H9 (cell line): ENCODE measurements around the gene TBC1D22A. TPM values are rescaled to one million over a fixed set of nuclear protein-coding genes. Genes with fewer than 3 reads are reported as not detected.
A peak's percentile ranks its signal among the peaks of the same experiment; 100 is the strongest.

Source experiments
- DNase-seq: peaks from one replicate; pipeline ENCODE4 v3.0.0-alpha.2; 2017
- H2AFZ ChIP-seq: one replicate; pipeline ENCODE4 v1.6.1; 2013; ENCODE audit warnings: mild to moderate bottlenecking, low read length, control low read depth, moderate library complexity
- H2AK5ac ChIP-seq: 2 replicates; pipeline ENCODE4 v1.6.1; 2013; ENCODE audit warnings: low read length, control low read depth, mixed read lengths; ENCODE audit not compliant: insufficient read length
- H2BK120ac ChIP-seq: one replicate; pipeline ENCODE4 v1.6.1; 2013; ENCODE audit warnings: low read depth, mild to moderate bottlenecking, low read length, control low read depth, inconsistent platforms; ENCODE audit not compliant: poor library complexity, severe bottlenecking
- H2BK12ac ChIP-seq: 2 replicates; pipeline ENCODE4 v1.6.1; 2013; ENCODE audit warnings: low read length, control low read depth, mixed read lengths, low read depth; ENCODE audit not compliant: insufficient read length
- H2BK15ac ChIP-seq: 2 replicates; pipeline ENCODE4 v1.6.1; 2013; ENCODE audit warnings: low read depth, low read length, control low read depth
- H2BK20ac ChIP-seq: one replicate; pipeline ENCODE4 v1.6.1; 2013; ENCODE audit warnings: low read depth, mild to moderate bottlenecking, low read length, control low read depth, inconsistent platforms; ENCODE audit not compliant: poor library complexity, severe bottlenecking
- H2BK5ac ChIP-seq: 2 replicates; pipeline ENCODE4 v1.6.1; 2013; ENCODE audit warnings: low read length, control low read depth, mixed read lengths; ENCODE audit not compliant: insufficient read length
- H3K14ac ChIP-seq: 2 replicates; pipeline ENCODE4 v1.6.1; 2013; ENCODE audit warnings: low read length, control low read depth; ENCODE audit not compliant: insufficient read depth
- H3K18ac ChIP-seq: 2 replicates; pipeline ENCODE4 v1.6.1; 2013; ENCODE audit warnings: low read depth, mild to moderate bottlenecking, mixed read lengths, low read length, control low read depth; ENCODE audit not compliant: insufficient read length
- H3K23ac ChIP-seq: 2 replicates; pipeline ENCODE4 v1.6.1; 2013; ENCODE audit warnings: low read length, control low read depth, mixed read lengths, low read depth; ENCODE audit not compliant: insufficient read length
- H3K23me2 ChIP-seq: 2 replicates; pipeline ENCODE4 v1.6.1; 2013; ENCODE audit warnings: low read depth, mild to moderate bottlenecking, mixed read lengths, low read length, control low read depth; ENCODE audit not compliant: insufficient read length, poor library complexity, severe bottlenecking
- H3K27ac ChIP-seq: 2 replicates; pipeline ENCODE4 v1.5.1; 2013; ENCODE audit warnings: low read length, control low read depth, mixed read lengths, low read depth; ENCODE audit not compliant: insufficient read length
- H3K27me3 ChIP-seq: 2 replicates; pipeline ENCODE4 v1.6.1; 2013; ENCODE audit warnings: low read length, control low read depth, inconsistent platforms; ENCODE audit not compliant: insufficient read depth
- H3K4ac ChIP-seq: 2 replicates; pipeline ENCODE4 v1.6.1; 2013; ENCODE audit warnings: low read depth, mild to moderate bottlenecking, control low read depth, inconsistent platforms, low read length, moderate library complexity
- H3K4me1 ChIP-seq: 2 replicates; pipeline ENCODE4 v1.6.1; 2013; ENCODE audit warnings: low read length, control low read depth, inconsistent platforms; ENCODE audit not compliant: insufficient read depth
- H3K4me2 ChIP-seq: 2 replicates; pipeline ENCODE4 v1.6.1; 2013; ENCODE audit warnings: low read length, control low read depth, mixed read lengths; ENCODE audit not compliant: insufficient read length, insufficient read depth
- H3K56ac ChIP-seq: 2 replicates; pipeline ENCODE4 v1.6.1; 2013; ENCODE audit warnings: low read depth, mild to moderate bottlenecking, mixed read lengths, low read length, control low read depth; ENCODE audit not compliant: insufficient read length
- H3K79me1 ChIP-seq: 2 replicates; pipeline ENCODE4 v1.6.1; 2013; ENCODE audit warnings: low read depth, mild to moderate bottlenecking, moderate library complexity, low read length, control low read depth, inconsistent platforms; ENCODE audit not compliant: insufficient read depth, poor library complexity, severe bottlenecking
- H3K79me2 ChIP-seq: 2 replicates; pipeline ENCODE4 v1.6.1; 2013; ENCODE audit warnings: low read length, control low read depth, inconsistent platforms; ENCODE audit not compliant: insufficient read depth
- H3K9ac ChIP-seq: 2 replicates; pipeline ENCODE4 v1.6.1; 2013; ENCODE audit warnings: low read length, control low read depth, mixed read lengths; ENCODE audit not compliant: insufficient read length; ENCODE audit errors: extremely low read depth
- H3K9me3 ChIP-seq: one replicate; pipeline ENCODE4 v1.6.1; 2013; ENCODE audit warnings: low read depth, low read length, inconsistent platforms; ENCODE audit not compliant: control insufficient read depth
- H3T11ph ChIP-seq: one replicate; pipeline ENCODE4 v1.6.1; 2013; ENCODE audit warnings: mild to moderate bottlenecking, low read length, control low read depth, inconsistent platforms
- H4K20me1 ChIP-seq: one replicate; pipeline ENCODE4 v1.6.1; 2013; ENCODE audit not compliant: control insufficient read depth, insufficient read length, insufficient read depth
- H4K5ac ChIP-seq: 2 replicates; pipeline ENCODE4 v1.6.1; 2013; ENCODE audit warnings: low read depth, mild to moderate bottlenecking, mixed read lengths, low read length, control low read depth; ENCODE audit not compliant: insufficient read length
- H4K8ac ChIP-seq: replicated peaks from 2 replicates; pipeline ENCODE4 v1.6.1; 2013; ENCODE audit warnings: low read length, control low read depth, mixed read lengths, low read depth; ENCODE audit not compliant: insufficient read length
- H4K91ac ChIP-seq: 2 replicates; pipeline ENCODE4 v1.6.1; 2013; ENCODE audit warnings: low read depth, mild to moderate bottlenecking, moderate library complexity, mixed read lengths, low read length, control low read depth; ENCODE audit not compliant: insufficient read length
- H3K27ac Mint-ChIP-seq, 3 experiments: 2 replicates in 2 of 3; 3 replicates in 1 of 3; pipeline ENCODE4 v1.8.0; 2020 to 2021; ENCODE audit warnings: mixed read lengths in 3 of 3, mild to moderate bottlenecking in 1 of 3, moderate library complexity in 1 of 3
- H3K27me3 Mint-ChIP-seq: 2 replicates; pipeline ENCODE4 v1.8.0; 2021; ENCODE audit warnings: low read depth, mild to moderate bottlenecking, moderate library complexity, mixed read lengths
- H3K36me3 Mint-ChIP-seq, 3 experiments: 2 replicates in 2 of 3; 3 replicates in 1 of 3; pipeline ENCODE4 v1.8.0; 2020 to 2021; ENCODE audit warnings: low read depth in 3 of 3, mixed read lengths in 3 of 3; ENCODE audit not compliant: insufficient read depth in 1 of 3
- H3K4me1 Mint-ChIP-seq, 2 experiments: 2 replicates each; pipeline ENCODE4 v1.8.0; 2020; ENCODE audit warnings: mixed read lengths in 2 of 2
- H3K4me3 Mint-ChIP-seq, 2 experiments: 2 replicates in 1 of 2; 3 replicates in 1 of 2; pipeline ENCODE4 v1.8.0; 2020 to 2021; ENCODE audit warnings: mild to moderate bottlenecking in 2 of 2, mixed read lengths in 2 of 2, moderate library complexity in 1 of 2
- H3K9me3 Mint-ChIP-seq, 2 experiments: 2 replicates in 1 of 2; 3 replicates in 1 of 2; pipeline ENCODE4 v1.8.0; 2020; ENCODE audit warnings: mild to moderate bottlenecking in 2 of 2, mixed read lengths in 2 of 2, moderate library complexity in 1 of 2
- WGBS: extraction: QIAGEN DNeasy Blood & Tissue Kit; methylation state at CpG from one replicate; pipeline ENCODE4 v1.1.7; 2013; ENCODE audit warnings: missing lambda C conversion rate, low lambda C conversion rate, mixed read lengths; ENCODE audit not compliant: insufficient read length; ENCODE audit errors: extremely low coverage; 5-methylcytosine and 5-hydroxymethylcytosine counted together
- total RNA-seq: library from RNA; stranded (reverse); gene quantifications from 2 replicates; pipeline ENCODE4 v1.2.1, GENCODE V29; 2021
- TF ChIP-seq, protein P1 (sequence below): fragments of 200-600 bp; sonication (generic); conservative IDR thresholded peaks from 3 replicates; pipeline ENCODE4 v1.8.0; 2021; ENCODE audit warnings: antibody characterized with exemption, mild to moderate bottlenecking

TBC1D22A gene
- total RNA-seq, 1 experiment from 2014 or later: 20.8 TPM

DNA sequence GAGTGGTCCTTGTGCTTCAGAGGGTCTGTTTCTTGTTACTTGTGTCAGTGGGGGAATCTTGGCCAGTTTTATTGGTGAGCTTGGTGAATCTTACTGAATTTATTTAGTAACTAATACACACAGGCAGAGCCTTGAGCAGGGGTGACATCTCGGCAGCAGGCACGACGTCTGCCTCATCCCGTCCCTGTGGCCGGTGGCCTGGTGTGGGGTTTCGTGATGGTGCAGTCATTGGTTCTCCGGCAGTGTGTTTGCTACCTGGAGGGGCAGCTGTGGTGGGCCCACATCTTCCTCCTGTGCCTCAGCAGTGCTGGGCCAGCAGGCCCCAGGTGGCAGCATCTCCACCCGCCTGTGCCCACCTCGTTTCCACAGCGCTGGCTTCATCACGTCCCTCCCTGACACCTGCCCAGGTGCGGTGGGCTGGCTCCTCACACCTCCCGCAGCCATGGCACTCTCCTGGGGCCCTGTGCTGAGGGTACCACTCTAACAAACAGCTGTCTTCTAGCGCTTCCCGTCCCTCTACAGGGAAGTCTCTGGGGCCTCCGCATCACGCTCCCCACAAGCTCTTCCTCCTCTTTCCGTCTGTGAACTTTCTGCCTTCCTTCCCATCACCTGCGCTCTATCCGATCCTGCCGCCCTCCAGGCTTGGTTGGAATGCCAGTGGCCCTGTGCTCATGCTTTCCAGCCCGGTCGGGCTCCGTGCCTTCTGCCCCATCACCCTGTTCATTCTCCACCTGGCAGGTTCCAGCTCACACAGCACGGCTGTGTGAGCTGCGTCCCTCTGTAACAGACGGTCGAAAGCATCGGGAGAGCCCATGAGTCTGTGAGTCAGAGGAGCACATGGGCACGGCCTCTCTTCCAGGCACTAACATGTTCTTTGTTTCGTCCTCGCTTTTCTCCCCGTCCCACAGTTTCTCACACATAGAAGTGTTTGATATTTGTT lies 203.4 kb downstream of the TBC1D22A start:
- TF ChIP-seq, protein P1, sequence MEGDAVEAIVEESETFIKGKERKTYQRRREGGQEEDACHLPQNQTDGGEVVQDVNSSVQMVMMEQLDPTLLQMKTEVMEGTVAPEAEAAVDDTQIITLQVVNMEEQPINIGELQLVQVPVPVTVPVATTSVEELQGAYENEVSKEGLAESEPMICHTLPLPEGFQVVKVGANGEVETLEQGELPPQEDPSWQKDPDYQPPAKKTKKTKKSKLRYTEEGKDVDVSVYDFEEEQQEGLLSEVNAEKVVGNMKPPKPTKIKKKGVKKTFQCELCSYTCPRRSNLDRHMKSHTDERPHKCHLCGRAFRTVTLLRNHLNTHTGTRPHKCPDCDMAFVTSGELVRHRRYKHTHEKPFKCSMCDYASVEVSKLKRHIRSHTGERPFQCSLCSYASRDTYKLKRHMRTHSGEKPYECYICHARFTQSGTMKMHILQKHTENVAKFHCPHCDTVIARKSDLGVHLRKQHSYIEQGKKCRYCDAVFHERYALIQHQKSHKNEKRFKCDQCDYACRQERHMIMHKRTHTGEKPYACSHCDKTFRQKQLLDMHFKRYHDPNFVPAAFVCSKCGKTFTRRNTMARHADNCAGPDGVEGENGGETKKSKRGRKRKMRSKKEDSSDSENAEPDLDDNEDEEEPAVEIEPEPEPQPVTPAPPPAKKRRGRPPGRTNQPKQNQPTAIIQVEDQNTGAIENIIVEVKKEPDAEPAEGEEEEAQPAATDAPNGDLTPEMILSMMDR: no peak
- Histone ChIP-seq H3K23ac (no peak overlapping the region), H2AFZ (no peak overlapping the region), H3K23me2 (no peaks in the 10 kb centered on the region), H3K79me2 (no peaks in the 10 kb centered on the region), H2BK5ac (no peak overlapping the region), H3K27ac (no peak overlapping the region), H3K18ac (no peak overlapping the region), H3K27me3 (no peaks in the 10 kb centered on the region), H3K4me2 (no peak overlapping the region), H3T11ph (no peak overlapping the region), H2BK12ac (no peak overlapping the region), H2BK15ac (no peak overlapping the region), H4K5ac (no peak overlapping the region), H3K9me3 (no peaks in the 10 kb centered on the region), H2AK5ac (no peak overlapping the region), H4K8ac (no peak overlapping the region), H4K20me1 (no peaks in the 10 kb centered on the region), H2BK120ac (no peak overlapping the region), H3K9ac (no peak overlapping the region), H4K91ac (no peak overlapping the region), H3K4me1 (no peaks in the 10 kb centered on the region; the same call in 1 of the 2 replicates), H3K79me1 (no peaks in the 10 kb centered on the region), H2BK20ac (no peak overlapping the region), H3K56ac (no peak overlapping the region), H3K14ac (no peak overlapping the region), H3K4ac (no peak overlapping the region)
- Mint-ChIP-seq H3K27ac (peak overlapping the region; percentile 24 to 85 (median 80); a peak in 4 of 7 replicates), H3K36me3 (no peaks in the 10 kb centered on the region), H3K4me3 (no peak overlapping the region), H3K9me3 (no peaks in the 10 kb centered on the region), H3K27me3 (no peaks in the 10 kb centered on the region), H3K4me1 (peaks cover 22 to 38% of the 10 kb centered on the region in 2 experiments)
- no CpG with 5 or more reads among the region's 33 CpGs for WGBS
- no peak for DNase-seq
